Tibial artery (tissue), 4 donors: Measurements from ENCODE around the gene GNPDA2.

ENCODE experiments used
- DNase-seq, 2 donors: peaks; one replicate each; pipeline ENCODE4 v3.0.0-alpha.2; 2019
- H3K27ac ChIP-seq, 2 donors: fragments of 200-600 bp; sonication (generic) in 1 of 2; 1 replicate in 1 of 2; 2 replicates in 1 of 2; pipeline ENCODE4 v1.5.1; 2018 to 2019; ENCODE audit warnings: mild to moderate bottlenecking in 1 of 2
- H3K27me3 ChIP-seq, 2 donors: fragments of 200-600 bp; sonication (generic) in 1 of 2; one replicate each; pipeline versions ENCODE4 v1.5.1 to v1.6.0; 2016 to 2019
- H3K36me3 ChIP-seq, 3 donors: fragments of 200-600 bp; sonication (generic) in 2 of 3; one replicate each; pipeline ENCODE4 v1.5.1; 2016 to 2019; ENCODE audit warnings: mild to moderate bottlenecking in 2 of 3
- H3K4me1 ChIP-seq, 4 donors: fragments of 200-600 bp; sonication (generic) in 2 of 4; 1 replicate in 3 of 4; 2 replicates in 1 of 4; pipeline ENCODE4 v1.5.1; 2016 to 2019
- H3K4me3 ChIP-seq, 2 donors: fragments of 200-600 bp; sonication (generic) in 1 of 2; 1 replicate in 1 of 2; 2 replicates in 1 of 2; pipeline ENCODE4 v1.5.1; 2018 to 2019; ENCODE audit warnings: mild to moderate bottlenecking in 2 of 2
- H3K9me3 ChIP-seq, 3 donors: fragments of 200-600 bp; sonication (generic) in 1 of 3; one replicate each; pipeline ENCODE4 v1.5.1; 2016 to 2019
- CTCF ChIP-seq, 2 experiments: fragments of 200-600 bp in 1 of 2; fragments of 450-650 bp in 1 of 2; IDR thresholded peaks; one replicate each; pipeline ENCODE4 v1.5.1; 2017 to 2019; ENCODE audit warnings: antibody characterized with exemption in 2 of 2, mild to moderate bottlenecking in 1 of 2, moderate library complexity in 1 of 2
- intact Hi-C: fragments of 100-400 bp; cut with DNase I; formaldehyde crosslinking; loops from one replicate; pipeline ENCODE4 v1.15.0; 2023; ENCODE audit warnings: low total_unique reads

Gene GNPDA2

GRCh38 chr4:44726038-44726871 is at the start of gene GNPDA2:
TSS of gene GNPDA2 (minus strand) at chr4:44726556. CDS start at chr4:44722207, 4,349 bp downstream.
- DNase-seq, result peak; percentile 92 to 95
- intact Hi-C loops, result no loop called here

GRCh38 chr4:44772340-44772739 is 46.0 kb upstream of the GNPDA2 start:
- H3K4me3 ChIP-seq, result no peak overlapping the region
- no peak for TF ChIP-seq CTCF (IDR thresholded peaks at IDR 0.05)
- no peaks in the 10 kb centered on the region for H3K4me1 ChIP-seq
- H3K27ac ChIP-seq, result no peak overlapping the region
- H3K9me3 ChIP-seq, result no peaks in the 10 kb centered on the region
- intact Hi-C loops, result no loop called here
- H3K27me3 ChIP-seq, result no peaks in the 10 kb centered on the region
- DNase-seq, result no peak
- H3K36me3 ChIP-seq, result no peaks in the 10 kb centered on the region

More at GRCh38 chr4:44726038-44726871, at the start of gene GNPDA2:
- TF ChIP-seq CTCF (IDR thresholded peaks at IDR 0.05), result no peak
- H3K4me1 ChIP-seq, result peaks cover 0 to 21% (median 9%) of the 10 kb centered on the region in 4 donors
- peak within 1 kb of the TSS; percentile 82 to 86 for H3K27ac ChIP-seq
- H3K4me3 ChIP-seq, result peak within 1 kb of the TSS; percentile 80
- H3K9me3 ChIP-seq, result no peaks in the 10 kb centered on the region
- no peaks in the 10 kb centered on the region for H3K27me3 ChIP-seq
- no peaks in the 10 kb centered on the region for H3K36me3 ChIP-seq

GRCh38 chr4:44771789-44772188 is 45.4 kb upstream of the GNPDA2 start:
- Histone ChIP-seq H3K27me3 (no peaks in the 10 kb centered on the region), H3K9me3 (no peaks in the 10 kb centered on the region), H3K36me3 (no peaks in the 10 kb centered on the region), H3K4me1 (no peaks in the 10 kb centered on the region), H3K27ac (no peak overlapping the region), H3K4me3 (no peak overlapping the region)
- TF ChIP-seq CTCF (IDR thresholded peaks at IDR 0.05), result no peak
- intact Hi-C loops, result no loop called here
- no peak for DNase-seq

- H3K27me3 ChIP-seq, result peaks cover 0 to 7% of the 10 kb centered on the region in 2 donors
- H3K4me1 ChIP-seq, result no peaks in the 10 kb centered on the region
- no peaks in the 10 kb centered on the region for H3K9me3 ChIP-seq
- intact Hi-C loops, result no loop called here
- no peak for DNase-seq
- no peak overlapping the region for H3K27ac ChIP-seq
- TF ChIP-seq CTCF (IDR thresholded peaks at IDR 0.05), result no peak
- H3K4me3 ChIP-seq, result no peak overlapping the region
- H3K36me3 ChIP-seq, result no peaks in the 10 kb centered on the region
Observed at GRCh38 chr4:44766453-44766852, 40.1 kb upstream of the GNPDA2 start.

- no peaks in the 10 kb centered on the region for H3K36me3 ChIP-seq
- intact Hi-C loops, result no loop called here
- TF ChIP-seq CTCF (IDR thresholded peaks at IDR 0.05), result no peak
- H3K9me3 ChIP-seq, result no peaks in the 10 kb centered on the region
- H3K27me3 ChIP-seq, result peaks cover 0 to 10% of the 10 kb centered on the region in 2 donors
- H3K4me1 ChIP-seq, result peaks cover 0 to 5% (median 0%) of the 10 kb centered on the region in 4 donors
- no peak for DNase-seq
- no peak overlapping the region for H3K27ac ChIP-seq
- H3K4me3 ChIP-seq, result no peak overlapping the region
Observed at GRCh38 chr4:44765116-44765515, 38.8 kb upstream of the GNPDA2 start.
